NCI-H128 (cell line): ENCODE measurements around the gene KDM6B.

Experiments
- DNase-seq: peaks from one replicate; lab custom pipeline; 2025; ENCODE audit not compliant: unreplicated experiment; lab: John Stamatoyannopoulos, UW

KDM6B gene

DNA sequence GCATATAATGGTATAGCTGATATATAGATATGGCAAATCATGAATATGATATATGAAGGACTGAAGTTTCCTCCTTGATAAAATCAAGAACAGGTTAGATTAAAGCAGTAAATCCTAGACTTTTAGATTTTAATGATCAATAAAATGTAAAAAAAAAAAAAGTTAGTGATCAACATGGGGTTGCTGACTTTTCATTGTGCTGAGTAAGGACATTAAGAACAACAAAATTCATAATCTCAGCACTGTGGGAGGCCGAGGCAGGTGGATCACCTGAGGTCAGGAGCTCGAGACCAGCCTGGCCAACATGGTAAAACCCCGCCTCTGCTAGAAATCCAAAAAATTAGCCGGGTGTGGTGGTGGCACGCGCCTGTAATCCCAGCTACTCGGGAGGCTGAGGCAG is 44.2 kb downstream of the KDM6B start:
- no peak for DNase-seq

DNA sequence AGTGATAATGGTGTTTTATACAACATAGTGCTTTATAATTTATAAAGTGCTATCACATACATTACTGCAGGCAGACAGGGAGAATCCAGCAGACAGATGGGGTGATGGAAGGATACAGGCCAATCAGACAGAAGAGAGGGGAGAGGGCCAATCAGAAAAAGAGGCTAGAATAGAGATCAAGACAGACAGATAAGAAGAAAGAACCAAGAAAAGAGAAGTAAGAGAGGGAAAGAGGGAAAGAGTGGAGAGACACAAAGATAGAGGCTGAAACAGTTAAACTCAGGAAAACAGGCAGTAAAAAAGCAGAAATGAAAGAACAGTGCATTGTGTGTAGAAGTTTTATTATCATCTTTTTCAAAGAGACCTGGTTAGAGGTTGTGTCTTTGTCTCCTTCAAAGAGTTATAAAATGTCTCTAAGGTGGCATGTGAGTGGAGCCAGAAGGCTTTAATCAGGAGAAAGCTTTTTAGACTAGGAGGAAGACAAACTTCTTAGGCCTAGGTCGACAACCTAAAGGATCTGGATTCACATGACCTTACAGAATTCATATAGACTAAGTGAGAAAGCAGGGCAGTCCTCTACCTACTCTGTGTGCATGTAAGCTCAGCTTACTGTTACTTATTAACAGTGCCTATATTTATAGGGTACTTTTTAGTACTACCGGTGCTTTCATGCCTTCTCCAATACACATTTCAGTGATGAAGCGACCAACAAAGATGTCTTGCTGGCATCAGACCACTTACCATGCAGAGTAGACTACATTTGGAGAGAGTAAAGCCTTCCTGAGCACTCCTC is 46.3 kb downstream of the KDM6B start:
- no peak for DNase-seq

DNA sequence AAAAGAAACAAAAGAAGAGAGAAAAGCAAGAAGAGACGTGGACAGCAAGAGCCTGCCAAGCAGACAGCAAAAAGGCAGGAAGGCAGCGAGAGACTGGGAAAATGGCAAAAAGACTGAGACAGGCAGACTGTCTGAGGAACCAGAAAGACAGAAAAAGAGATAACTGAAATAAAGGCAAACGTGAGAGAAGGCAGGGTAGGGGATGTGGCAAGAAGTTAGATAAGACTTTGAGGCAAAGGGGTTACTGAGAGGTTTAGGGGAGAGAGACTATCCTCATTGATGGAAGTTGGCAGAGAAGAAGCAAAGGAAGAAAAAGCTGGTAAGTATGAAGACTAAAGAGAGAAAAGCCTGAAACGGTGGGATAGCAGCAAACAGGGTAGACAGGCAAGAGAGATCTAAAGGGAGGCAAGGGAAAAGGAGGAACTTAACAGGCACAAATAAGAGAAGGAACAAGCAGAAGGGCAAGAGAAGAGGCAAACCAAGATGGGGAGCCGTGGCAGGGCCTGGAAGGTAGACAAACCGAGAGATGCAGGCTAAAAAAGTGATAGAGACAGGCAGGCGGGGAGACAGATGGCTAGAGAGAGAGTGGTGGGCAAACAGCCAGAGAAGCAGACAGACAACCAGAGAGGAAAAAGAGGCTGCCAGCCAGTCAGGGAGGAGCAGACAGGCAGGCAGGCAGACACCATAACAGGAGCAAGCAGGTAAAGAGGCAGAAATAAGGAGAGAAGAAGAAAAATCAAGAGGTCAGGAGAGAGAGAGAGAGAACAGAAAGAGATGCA is 47.4 kb downstream of the KDM6B start:
- DNase-seq = no peak

DNA sequence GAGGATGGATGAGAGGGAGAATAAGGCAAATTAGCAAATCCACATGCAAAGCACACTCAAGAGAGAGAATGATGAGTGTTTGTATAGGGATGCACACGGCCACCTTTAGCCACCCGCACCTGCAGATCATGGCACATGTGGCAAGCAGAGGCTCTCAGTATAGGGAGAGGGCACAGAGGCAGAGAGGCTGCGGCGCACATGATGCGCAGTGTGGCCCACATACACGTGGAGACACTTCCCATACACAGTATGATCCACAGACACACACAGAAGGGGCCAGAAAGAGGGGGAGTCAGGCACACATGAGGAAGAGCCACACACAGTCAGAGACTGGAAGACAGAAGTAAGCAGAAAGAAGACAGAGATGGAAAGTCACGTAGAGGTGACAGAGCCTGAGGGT is 48.1 kb downstream of the KDM6B start:
- no peak for DNase-seq

DNA sequence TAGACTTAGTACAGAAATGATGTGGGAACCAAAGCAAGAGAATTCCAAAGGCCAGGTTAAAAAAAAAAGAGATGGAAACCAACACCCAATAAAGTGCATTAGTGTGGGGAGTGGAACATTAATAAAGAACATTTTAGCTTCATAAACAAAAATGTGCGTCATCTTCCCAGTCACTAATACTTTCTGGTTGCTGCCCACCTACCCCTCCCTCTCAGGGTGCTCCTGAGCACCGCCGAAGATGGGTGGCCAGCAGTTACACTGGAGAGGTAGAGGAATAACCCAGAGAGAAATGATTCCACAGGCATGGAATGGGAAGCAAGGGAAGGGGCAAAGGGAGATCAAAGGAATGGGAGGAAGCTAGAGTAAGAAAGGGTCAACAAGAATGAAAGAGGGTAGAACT is 48.6 kb downstream of the KDM6B start:
- no peak for DNase-seq
